ENCODE data around the gene ZNF789. TPM values are rescaled to one million over a fixed set of nuclear protein-coding genes. Genes with fewer than 3 reads are reported as not detected.

ZNF789 gene
- total RNA-seq (2012; rRNA removed) (4.2 and 4.8 TPM in 2 replicates), polyA plus RNA-seq (2012; rRNA removed) (7.4 and 8.9 TPM in 2 replicates), Bru-seq, nascent RNA (percentile 78 among the genes with signal in this experiment), BruChase-seq, experiment 1, labeled RNA remaining after a 6-hour chase (percentile 86 among the genes with signal in this experiment), BruChase-seq, experiment 2, labeled RNA remaining after a 2-hour chase (percentile 79 among the genes with signal in this experiment)
- 2.9 and 5.5 TPM in 2 replicates for polyA plus RNA-seq (2012; cell fraction: cytosol; rRNA removed)
- 12.9 and 61.5 TPM in 2 replicates for polyA plus RNA-seq (2012; cell fraction: nucleus; rRNA removed; ENCODE audit: low replicate concordance)
- long read RNA-seq, partial matches to known transcripts: 0 of 12 reads
- long read RNA-seq, other reads (novel, unspliced or antisense): 9 of 12 reads

DNA sequence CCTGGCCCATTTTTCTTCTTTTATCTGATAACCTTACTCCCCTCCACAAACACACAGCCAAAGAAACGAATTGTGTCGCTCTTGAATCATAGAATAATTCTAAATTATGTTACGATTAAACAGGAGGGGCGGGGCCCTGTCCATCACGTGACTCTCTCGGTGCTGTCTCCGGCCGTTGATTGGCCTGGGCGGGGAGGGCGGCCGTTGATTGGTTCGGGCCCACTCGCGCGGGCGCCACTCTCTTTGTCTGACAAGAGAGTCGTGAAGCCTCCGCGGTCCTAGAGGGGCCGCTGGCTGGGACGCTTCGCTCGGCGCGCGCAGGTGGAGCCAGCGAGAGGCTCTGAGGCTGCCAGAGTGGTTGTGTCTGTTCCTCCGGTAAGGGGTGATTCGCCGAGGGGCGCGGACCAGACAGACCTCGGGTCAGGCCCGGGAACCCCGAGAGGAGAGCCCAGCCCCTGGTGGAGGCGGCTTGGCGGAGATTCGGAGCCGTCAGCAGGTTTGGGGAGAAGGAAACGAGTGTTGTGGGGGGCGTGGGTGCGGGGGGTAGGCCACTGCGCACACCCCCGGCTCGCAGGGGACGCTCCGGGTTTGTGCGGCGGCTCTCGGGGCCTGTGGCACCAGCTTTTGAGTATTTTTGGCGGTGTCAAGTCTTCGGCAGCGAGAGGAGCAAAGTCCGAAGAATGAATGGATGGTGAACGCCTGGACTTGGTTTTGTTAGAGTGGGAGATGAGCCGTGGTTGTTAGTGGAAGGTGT is at the start of gene ZNF789:
TSS of gene ZNF789 (plus strand) at position 330 of the 754 bp plus-strand sequence. CDS start 3,567 bp downstream, outside the sequence.
- Histone ChIP-seq H3K36me3 (ENCODE audit: control insufficient read depth, insufficient read depth, low read length) (no peaks in the 10 kb centered on the region; the same call in 1 of the 2 replicates), H3K18ac (ENCODE audit: low read depth, low read length) (0 out of 2 replicates have a peak within 1 kb of the TSS, but pooled peaks have one; percentile 11), H2BK15ac (ENCODE audit: low read depth, low read length) (no peak within 1 kb of the TSS), H2BK120ac (ENCODE audit: low read depth, low read length) (no peak within 1 kb of the TSS), H4K20me1 (ENCODE audit: insufficient read depth, low read length) (no peaks in the 10 kb centered on the region), H3K9me1 (ENCODE audit: insufficient read depth, low read length) (peaks cover 3% of the 10 kb centered on the region; the same call in 1 of the 2 replicates), H3K4ac (ENCODE audit: low read depth, low read length) (peak within 1 kb of the TSS; percentile 81), H2AFZ (replicated peaks; ENCODE audit: low read length, poor library complexity) (peak within 1 kb of the TSS; percentile 98), H4K91ac (ENCODE audit: insufficient read depth, low read depth, low read length) (no peak within 1 kb of the TSS; the same call in 1 of the 2 replicates), H2AK5ac (ENCODE audit: low read depth, low read length) (peak within 1 kb of the TSS; percentile 46; the same call in 1 of the 2 replicates), H3K56ac (ENCODE audit: extremely low read depth, insufficient read depth, low read length) (peak within 1 kb of the TSS; percentile 76; the same call in 1 of the 2 replicates), H3K27me3 (ENCODE audit: control insufficient read depth, insufficient read depth, low read length) (no peaks in the 10 kb centered on the region), H3K23ac (ENCODE audit: low read depth, low read length) (peak within 1 kb of the TSS; percentile 75; the same call in 1 of the 2 replicates), H3K27ac (ENCODE audit: insufficient read depth, low read length) (peak within 1 kb of the TSS; percentile 57), H2AK9ac (replicated peaks; ENCODE audit: low read depth, low read length, poor library complexity) (peak within 1 kb of the TSS; percentile 96), H3K9ac (ENCODE audit: low read depth, low read length) (peak within 1 kb of the TSS; percentile 79), H4K5ac (ENCODE audit: low read depth, low read length) (peak within 1 kb of the TSS; percentile 73), H3K4me2 (ENCODE audit: low read depth, low read length) (peak within 1 kb of the TSS; percentile 97), H2BK5ac (ENCODE audit: low read depth, low read length, poor library complexity, severe bottlenecking) (peak within 1 kb of the TSS; percentile 51), H3K79me1 (ENCODE audit: low read depth in 1 of 2, low read length in 2 of 2) (peaks cover 16 to 24% of the 10 kb centered on the region in 2 experiments), H4K8ac (ENCODE audit: low read depth in 2 of 2, low read length in 2 of 2) (peak within 1 kb of the TSS; percentile 36 to 98; a peak in 2 of 4 replicates), H3K4me1 (ENCODE audit: control insufficient read depth, insufficient read depth, low read length) (0 out of 2 replicates have a peak, but pooled peaks cover 2% of the 10 kb centered on the region), H3K14ac (replicated peaks; ENCODE audit: low read depth, low read length) (peak within 1 kb of the TSS; percentile 92), H3K4me3 (ENCODE audit: insufficient read depth, low read depth, low read length) (peak within 1 kb of the TSS; percentile 80), H3K9me3 (ENCODE audit: control insufficient read depth, insufficient read depth, low read length) (no peaks in the 10 kb centered on the region), H2BK20ac (ENCODE audit: low read depth, low read length) (no peak within 1 kb of the TSS)
- peak; percentile 94 for DNase-seq
- dilution Hi-C loops (cut with HindIII; ENCODE audit: low sequenced_read_pairs, unreplicated experiment): no loop called here
- no TSS peak for BruUV-seq (replicated peaks)
- CTCF ChIA-PET: no interaction called here
- in situ Hi-C loops (cut with MboI; ENCODE audit: low sequenced_read_pairs): no loop called here
- intact Hi-C loops (cut with micrococcal nuclease): loop anchor here (1.0 kb wide), 1 partner anchor 28 kb away; the partner anchor contains the start of gene ZNF394
- WGBS, 2 experiments (ENCODE audit: extremely low coverage in 2 of 2, insufficient read length in 1 of 2): 1% methylated on average over 29 of the region's 56 CpGs; no CpG with 5 or more reads in 1 of the 2 experiments
- ATAC-seq (ENCODE audit: low read depth): peak; percentile 98
- POLR2A ChIA-PET (ENCODE audit: unreplicated experiment): no interaction called here
- TF ChIP-seq CEBPB (IDR thresholded peaks at IDR 0.05; ENCODE audit: low read depth, low read length): no peak
- TF ChIP-seq RCOR1 (IDR thresholded peaks at IDR 0.05; ENCODE audit: insufficient replicate concordance, low read length): no peak
- TF ChIP-seq BHLHE40 (IDR thresholded peaks at IDR 0.05; ENCODE audit: low read depth, low read length): peak; percentile 50
- no peak for TF ChIP-seq MAFK (IDR thresholded peaks at IDR 0.05; ENCODE audit: low read depth, low read length)
- TF ChIP-seq, protein P1, sequence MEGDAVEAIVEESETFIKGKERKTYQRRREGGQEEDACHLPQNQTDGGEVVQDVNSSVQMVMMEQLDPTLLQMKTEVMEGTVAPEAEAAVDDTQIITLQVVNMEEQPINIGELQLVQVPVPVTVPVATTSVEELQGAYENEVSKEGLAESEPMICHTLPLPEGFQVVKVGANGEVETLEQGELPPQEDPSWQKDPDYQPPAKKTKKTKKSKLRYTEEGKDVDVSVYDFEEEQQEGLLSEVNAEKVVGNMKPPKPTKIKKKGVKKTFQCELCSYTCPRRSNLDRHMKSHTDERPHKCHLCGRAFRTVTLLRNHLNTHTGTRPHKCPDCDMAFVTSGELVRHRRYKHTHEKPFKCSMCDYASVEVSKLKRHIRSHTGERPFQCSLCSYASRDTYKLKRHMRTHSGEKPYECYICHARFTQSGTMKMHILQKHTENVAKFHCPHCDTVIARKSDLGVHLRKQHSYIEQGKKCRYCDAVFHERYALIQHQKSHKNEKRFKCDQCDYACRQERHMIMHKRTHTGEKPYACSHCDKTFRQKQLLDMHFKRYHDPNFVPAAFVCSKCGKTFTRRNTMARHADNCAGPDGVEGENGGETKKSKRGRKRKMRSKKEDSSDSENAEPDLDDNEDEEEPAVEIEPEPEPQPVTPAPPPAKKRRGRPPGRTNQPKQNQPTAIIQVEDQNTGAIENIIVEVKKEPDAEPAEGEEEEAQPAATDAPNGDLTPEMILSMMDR (conservative IDR thresholded peaks at IDR 0.05; ENCODE audit: low read depth, low read length): no peak; the same call in 1 of the 2 replicates
- TF ChIP-seq, protein P2, sequence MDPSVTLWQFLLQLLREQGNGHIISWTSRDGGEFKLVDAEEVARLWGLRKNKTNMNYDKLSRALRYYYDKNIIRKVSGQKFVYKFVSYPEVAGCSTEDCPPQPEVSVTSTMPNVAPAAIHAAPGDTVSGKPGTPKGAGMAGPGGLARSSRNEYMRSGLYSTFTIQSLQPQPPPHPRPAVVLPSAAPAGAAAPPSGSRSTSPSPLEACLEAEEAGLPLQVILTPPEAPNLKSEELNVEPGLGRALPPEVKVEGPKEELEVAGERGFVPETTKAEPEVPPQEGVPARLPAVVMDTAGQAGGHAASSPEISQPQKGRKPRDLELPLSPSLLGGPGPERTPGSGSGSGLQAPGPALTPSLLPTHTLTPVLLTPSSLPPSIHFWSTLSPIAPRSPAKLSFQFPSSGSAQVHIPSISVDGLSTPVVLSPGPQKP (IDR thresholded peaks at IDR 0.05; ENCODE audit: borderline replicate concordance, low read depth, low read length): no peak
- peak; percentile 49; the same call in 1 of the 2 replicates for TF ChIP-seq MXI1 (IDR thresholded peaks at IDR 0.05; ENCODE audit: borderline replicate concordance, low read depth, low read length)
- no peak for TF ChIP-seq RAD21 (IDR thresholded peaks at IDR 0.05; ENCODE audit: low read length)
- no peak for TF ChIP-seq SMC3 (IDR thresholded peaks at IDR 0.05; ENCODE audit: low read depth, low read length)
- TF ChIP-seq FOS (IDR thresholded peaks at IDR 0.05; ENCODE audit: low read depth, low read length): peak; percentile 56
- peak; percentile 63 for TF ChIP-seq POLR2A (IDR thresholded peaks at IDR 0.05; ENCODE audit: low read depth, low read length)
- TF ChIP-seq USF2 (IDR thresholded peaks at IDR 0.05; ENCODE audit: low read depth, low read length): peak; percentile 99
